IPS-18c (cell line): ENCODE data around the gene XYLT2.
A peak's percentile ranks its signal among the peaks of the same experiment; 100 is the strongest.
"Not testable (repeated sequence)": the region's sequence is repeated elsewhere in the genome, so short reads cannot be mapped to it uniquely, and the experiment has no call there.

ENCODE experiments used
- H3K4me3 ChIP-seq: 2 replicates; pipeline ENCODE4 v1.7.0; 2013; ENCODE audit warnings: low read depth, mild to moderate bottlenecking, low read length, moderate library complexity; ENCODE audit not compliant: insufficient read depth
- H3K9me3 ChIP-seq: one replicate; pipeline ENCODE4 v1.6.1; 2013; ENCODE audit warnings: mild to moderate bottlenecking, low read length, moderate library complexity; ENCODE audit not compliant: control insufficient read depth, insufficient read depth

XYLT2 gene

DNA sequence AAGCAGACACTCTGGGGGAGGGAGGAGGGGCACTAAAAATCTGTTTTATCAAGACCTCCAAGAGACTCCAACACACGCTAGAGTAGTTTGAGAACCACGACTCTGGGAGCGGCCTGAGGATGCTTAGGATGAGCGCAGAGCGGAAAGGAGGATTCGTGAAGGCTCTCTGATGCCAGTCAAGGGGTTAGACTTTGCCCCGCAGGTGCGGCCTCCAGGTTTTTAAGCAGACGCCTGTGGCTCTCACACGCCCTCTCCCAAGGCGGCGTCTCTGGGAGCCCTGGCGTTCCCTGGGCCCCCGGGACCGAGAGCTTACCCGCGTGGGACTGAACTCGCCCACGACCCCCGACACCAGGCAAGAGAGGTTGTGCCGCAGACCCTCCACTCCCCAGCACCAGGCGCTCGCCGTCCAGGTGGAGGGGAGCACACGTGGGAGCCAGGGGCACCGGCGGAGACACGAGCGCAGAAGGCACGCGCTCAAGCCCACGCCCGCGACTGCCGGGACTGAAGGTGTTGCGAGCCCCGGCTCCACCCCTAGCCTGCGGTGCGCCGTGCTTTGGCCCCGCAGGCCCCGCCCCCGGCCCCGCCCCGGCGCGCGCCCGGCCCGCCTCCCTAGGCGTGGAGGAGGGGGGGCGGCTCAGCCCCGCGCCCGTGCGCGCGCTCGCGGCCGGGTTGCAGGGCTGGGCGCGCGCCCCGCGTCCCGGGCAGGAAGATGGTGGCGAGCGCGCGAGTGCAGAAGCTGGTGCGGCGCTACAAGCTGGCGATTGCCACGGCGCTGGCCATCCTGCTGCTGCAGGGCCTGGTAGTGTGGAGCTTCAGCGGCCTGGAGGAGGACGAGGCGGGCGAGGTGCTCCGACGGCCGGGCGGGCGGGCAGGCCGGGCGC is at the start of gene XYLT2:
XYLT2 (plus strand) TSS at position 695 of the 881 bp plus-strand sequence; CDS start at position 710, 15 bp downstream.
- Histone ChIP-seq H3K9me3 (no peaks in the 10 kb centered on the region), H3K4me3 (peak within 1 kb of the TSS; percentile 90)

DNA sequence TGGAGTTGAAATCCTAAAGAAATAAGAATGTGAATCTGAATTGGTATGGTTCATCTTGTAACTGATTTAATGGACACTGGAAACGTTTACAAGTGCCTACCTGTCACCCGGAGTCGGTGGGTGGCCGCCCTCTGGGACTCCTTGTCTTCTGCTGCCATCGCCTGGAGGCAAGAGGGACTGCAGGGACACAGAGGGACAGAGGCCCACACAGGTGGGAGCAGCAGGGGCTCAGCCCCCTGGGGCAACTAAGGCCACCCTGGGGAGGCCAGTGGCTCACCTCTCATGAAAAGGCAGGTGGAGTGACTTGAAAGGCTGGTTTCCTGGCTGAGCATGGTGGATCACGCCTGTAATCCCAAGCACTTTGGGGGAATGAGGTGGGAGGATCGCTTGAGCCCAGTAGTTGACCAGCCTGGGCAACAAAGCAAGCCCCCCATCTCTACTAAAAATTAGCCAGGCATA is 48.5 kb upstream of the XYLT2 start:
- Histone ChIP-seq H3K4me3 (no peak overlapping the region), H3K9me3 (no peaks in the 10 kb centered on the region)

DNA sequence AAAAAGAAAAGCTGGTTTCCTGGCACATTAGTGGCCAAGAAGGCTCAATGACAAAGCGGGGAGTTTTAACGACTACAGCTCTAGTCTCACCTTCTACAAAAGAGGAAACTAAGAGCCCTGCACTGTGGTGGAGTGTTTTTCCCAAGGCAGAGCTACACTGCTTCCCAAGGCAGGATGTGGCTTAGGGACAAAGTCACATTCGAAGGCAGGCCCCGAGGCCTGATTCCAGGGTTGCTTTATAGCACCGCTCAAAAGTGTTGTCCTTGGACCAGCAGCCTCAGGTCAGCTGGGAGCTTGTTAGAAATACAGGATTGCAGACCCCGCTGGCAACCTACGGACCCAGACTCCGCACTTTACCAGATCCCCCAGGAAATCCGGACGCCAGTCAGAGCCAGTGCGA is 47.9 kb upstream of the XYLT2 start:
- Histone ChIP-seq H3K4me3 (no peak overlapping the region), H3K9me3 (no peaks in the 10 kb centered on the region)

DNA sequence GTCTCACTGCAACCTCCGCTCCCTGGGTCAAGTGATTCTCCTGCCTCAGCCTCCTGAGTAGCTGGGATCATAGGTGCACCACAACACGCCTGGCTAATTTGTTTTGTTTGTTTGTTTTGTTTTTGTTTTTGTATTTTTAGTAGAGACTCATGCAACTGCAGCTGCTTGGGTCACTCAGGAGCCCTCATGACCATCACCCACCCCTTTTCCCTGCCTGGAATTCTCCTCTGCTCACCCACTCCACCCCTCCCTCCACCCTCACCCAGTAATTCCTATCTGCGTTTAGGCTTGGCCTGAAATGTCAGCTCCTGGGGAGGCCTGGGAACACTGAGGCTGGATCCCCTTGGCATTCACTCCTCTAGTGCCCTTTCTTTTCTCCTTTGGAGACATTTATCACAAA is 46.1 kb upstream of the XYLT2 start:
- Histone ChIP-seq H3K9me3 (no peaks in the 10 kb centered on the region), H3K4me3 (no peak overlapping the region)

- not testable (repeated sequence) for H3K9me3 ChIP-seq, H3K4me3 ChIP-seq
Measured at GRCh38 chr17:50300824-50301223, 45.1 kb upstream of the XYLT2 start.

DNA sequence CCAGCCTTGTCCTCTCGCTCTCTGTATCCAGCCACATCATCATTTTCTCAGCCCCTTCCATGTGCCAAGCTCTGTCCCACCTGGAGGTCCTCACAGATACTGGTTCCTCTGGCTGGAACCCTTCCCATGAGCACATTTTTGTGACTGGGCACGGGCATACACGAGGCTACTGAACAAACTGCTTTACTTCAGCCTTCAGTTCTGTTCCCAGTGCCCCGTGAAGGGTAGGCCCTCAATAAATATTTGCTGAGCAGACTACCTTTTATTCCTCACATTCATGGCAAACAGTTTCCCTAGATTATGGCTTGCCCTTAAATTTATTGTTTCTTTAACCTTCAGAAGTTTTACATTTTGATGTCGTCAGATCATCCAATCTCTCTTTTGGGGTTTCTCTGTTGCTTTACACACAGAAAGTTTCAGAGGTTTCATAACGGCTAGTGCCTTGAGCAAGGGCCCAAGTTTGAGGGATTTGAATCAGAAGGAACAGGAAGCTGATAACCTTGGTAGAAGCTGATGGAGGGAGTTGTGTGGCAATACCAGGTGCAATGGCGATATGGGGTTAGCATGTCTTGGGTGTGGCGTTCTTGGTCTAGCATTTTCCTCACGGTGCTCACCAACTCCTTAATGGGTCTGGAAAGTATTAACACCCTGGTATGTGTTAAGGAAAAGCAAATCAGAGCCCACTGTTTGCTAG is 43.9 kb upstream of the XYLT2 start:
- Histone ChIP-seq H3K9me3 (no peaks in the 10 kb centered on the region), H3K4me3 (no peak overlapping the region)

GRCh38 chr17:50303051-50303450 is 42.9 kb upstream of the XYLT2 start:
- H3K4me3 ChIP-seq, result no peak overlapping the region
- no peaks in the 10 kb centered on the region for H3K9me3 ChIP-seq

DNA sequence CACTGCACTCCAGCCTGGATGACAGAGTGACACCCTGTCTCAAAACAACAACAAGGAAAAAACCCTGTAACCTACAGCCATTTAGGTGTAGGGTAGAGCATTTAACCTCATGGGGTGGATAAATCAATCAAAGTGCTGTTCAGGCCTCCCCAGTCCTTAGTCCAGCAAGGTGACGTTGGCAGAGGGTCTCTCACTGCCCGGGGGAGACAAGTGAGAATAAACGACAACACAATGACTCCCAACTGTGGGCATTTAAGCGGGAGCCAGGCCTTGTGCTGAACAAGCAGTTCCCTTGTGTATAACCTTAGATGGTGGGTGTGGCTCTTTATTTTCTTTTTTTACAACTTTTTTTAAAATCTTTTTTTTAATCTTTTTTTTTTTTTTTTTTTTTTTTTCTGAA is 42.3 kb upstream of the XYLT2 start:
- no peak overlapping the region for H3K4me3 ChIP-seq

DNA sequence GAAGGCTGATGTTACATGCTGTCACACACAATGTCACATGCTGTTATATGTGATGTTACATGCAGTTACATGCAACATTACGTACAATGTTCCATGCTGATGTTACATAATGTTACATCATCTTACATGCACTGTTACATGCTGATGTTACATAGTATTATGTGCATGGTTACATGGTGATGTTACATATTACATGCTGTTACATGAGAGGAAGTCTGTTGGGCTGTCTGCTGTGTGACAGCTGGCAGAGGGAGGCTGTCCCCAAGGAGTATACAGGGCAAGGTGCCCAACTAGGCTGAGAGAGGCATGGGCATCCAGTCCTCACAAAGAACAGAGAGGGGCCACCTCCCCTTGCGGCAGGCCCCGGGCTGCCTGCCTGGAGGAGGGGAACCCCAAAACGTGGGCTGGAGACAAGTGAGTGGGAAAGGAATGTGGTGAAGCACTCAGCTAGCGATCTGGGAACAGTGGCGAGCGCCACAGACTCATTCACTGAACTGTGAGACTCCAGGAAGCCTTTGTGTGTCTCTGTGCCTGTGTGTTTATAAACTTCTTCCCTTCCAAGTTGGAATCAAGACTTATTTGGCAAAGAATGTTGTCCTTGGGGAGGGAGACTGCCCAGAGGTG is 41.0 kb upstream of the XYLT2 start:
- H3K4me3 ChIP-seq, result no peak overlapping the region
- no peaks in the 10 kb centered on the region for H3K9me3 ChIP-seq

More for the DNA sequence above, 42.3 kb upstream of the XYLT2 start:
- no peaks in the 10 kb centered on the region for H3K9me3 ChIP-seq

GRCh38 chr17:50307654-50308053 is 38.3 kb upstream of the XYLT2 start:
- H3K4me3 ChIP-seq, result no peak overlapping the region
- no peaks in the 10 kb centered on the region for H3K9me3 ChIP-seq

- H3K9me3 ChIP-seq, result no peaks in the 10 kb centered on the region
- H3K4me3 ChIP-seq, result no peak overlapping the region
Measured at GRCh38 chr17:50308666-50309065, 37.3 kb upstream of the XYLT2 start.

DNA sequence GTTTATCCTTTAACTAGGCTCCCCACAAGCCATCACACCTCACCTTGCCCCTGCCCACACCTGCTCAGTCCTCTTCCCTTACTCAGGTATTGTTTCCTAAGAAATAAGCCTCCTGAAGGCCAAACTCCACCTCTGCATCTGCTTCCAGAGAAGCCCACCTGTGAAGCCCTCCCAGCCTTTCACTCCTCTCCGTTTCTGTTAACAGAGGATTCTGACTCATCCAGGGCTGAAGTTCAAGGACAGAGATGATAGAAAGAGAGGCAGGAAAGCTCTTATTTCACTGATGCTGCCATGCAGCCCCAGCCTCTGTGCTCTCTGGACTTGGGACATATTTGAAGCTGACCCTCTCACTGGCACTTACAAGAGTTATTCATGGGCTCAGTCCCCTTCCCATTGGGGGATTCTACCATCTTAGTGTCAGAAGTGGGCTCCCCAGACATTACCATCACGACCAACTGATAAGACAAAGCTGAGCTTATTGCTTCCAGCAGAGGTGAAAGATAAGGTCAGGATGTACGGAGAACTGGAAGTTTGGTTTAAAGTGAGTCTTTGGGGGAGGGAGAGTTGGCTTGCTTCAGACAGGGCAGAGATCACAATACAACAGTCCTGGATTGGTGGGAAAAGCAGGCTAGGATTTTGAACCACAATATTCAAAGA is 35.3 kb upstream of the XYLT2 start:
- Histone ChIP-seq H3K9me3 (no peaks in the 10 kb centered on the region), H3K4me3 (no peak overlapping the region)

DNA sequence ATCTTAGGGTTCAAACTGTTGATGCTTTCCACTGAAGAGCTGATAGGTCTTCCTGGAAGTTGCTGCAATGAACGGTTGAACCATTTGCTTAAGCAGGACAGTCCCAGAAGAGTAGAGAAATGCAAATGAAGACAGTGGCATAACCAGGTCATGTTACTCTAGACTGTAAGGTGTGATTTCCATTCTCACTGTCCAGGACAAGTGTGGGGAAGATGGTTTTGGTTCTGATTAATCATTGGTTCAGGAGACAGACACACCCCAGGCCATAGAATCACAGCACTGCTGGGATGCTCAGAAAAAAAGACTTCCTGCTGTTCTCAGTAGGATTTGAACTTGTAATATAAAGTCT is 34.8 kb upstream of the XYLT2 start:
- Histone ChIP-seq H3K4me3 (no peak overlapping the region), H3K9me3 (no peaks in the 10 kb centered on the region)

DNA sequence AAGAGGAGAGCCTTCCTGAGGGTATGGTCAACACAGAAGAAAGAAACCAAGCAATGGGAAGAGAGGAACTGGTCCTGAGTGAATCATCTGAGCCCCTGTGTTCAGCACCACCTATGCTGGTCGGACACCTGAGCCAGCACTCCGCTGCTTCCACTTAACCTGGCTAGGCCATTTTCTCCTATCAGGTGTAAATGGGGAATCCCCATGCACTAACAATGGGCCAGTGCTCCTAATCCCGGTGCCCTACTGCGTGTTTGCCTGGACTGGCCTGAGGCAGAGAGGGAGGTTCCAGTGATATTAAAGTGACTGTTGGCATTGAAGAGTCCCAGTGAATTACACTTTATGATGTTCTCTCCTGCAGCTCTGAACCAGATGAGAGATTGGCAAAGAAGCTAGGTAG is 34.4 kb upstream of the XYLT2 start:
- H3K9me3 ChIP-seq, result no peaks in the 10 kb centered on the region
- H3K4me3 ChIP-seq, result no peak overlapping the region

DNA sequence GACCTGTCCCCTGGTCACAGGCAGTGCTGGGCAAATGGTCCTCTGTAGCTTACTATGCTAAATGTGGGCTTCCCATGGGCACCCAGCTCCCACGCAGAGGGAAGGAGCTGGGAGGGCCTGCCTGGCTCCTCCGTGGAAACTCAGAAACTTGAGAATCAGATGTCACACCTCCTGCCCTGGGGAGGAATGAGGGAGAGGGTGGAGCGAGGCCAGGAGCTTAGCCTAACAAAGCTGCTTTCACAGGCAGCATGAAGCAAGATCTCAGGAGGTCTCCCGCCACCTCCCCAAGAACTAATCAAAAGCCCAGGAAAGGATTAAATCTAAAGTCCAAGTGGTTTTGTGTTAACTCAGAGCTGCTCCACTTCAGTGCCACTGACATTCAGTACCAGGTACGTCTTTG is 33.6 kb upstream of the XYLT2 start:
- H3K9me3 ChIP-seq, result no peaks in the 10 kb centered on the region
- no peak overlapping the region for H3K4me3 ChIP-seq

- Histone ChIP-seq H3K4me3 (no peak overlapping the region), H3K9me3 (no peaks in the 10 kb centered on the region)
Measured at GRCh38 chr17:50314456-50315011, 31.4 kb upstream of the XYLT2 start.

DNA sequence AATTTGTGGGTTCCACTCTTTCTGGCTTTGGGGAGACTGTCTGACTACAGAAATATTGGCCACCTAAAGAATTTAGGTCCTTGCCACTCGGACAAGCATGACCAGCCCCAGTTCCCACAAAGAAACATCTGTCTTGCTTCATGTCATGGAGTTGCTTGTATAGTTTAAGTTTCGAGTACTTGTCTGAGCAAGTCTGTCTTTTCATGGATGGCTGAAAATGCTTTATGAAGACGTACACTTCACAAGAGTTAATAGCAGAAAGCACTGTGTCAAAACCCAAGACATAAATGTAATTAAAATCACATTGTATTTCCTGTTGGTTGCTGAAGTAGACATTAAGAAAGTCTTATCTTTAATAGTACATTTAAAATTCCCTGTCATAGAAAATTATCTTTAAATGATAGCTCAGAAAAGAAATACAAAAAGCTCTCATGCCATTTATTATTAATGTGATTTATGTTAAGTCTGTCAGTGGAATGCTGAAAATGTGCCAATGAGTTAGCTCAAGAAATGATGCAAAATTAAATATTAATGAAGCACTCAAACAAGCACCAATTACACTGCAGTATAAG is 29.8 kb upstream of the XYLT2 start:
- Histone ChIP-seq H3K4me3 (no peak overlapping the region), H3K9me3 (no peaks in the 10 kb centered on the region)
